CD14-positive monocyte (primary cell): ENCODE measurements around the gene GAB1. TPM values are rescaled to one million over a fixed set of nuclear protein-coding genes. Genes with fewer than 3 reads are reported as not detected.

ENCODE experiments used
- DNase-seq, 3 donors: peaks; one replicate each; pipeline ENCODE4 v3.0.0-alpha.2; 2011 to 2022
- H2AFZ ChIP-seq: 2 replicates; pipeline ENCODE4 v1.6.0; 2012; ENCODE audit warnings: mild to moderate bottlenecking, low read depth, low read length, inconsistent platforms; ENCODE audit not compliant: insufficient read depth, poor library complexity, severe bottlenecking
- H3K27ac ChIP-seq, 2 donors: 1 replicate in 1 of 2; 2 replicates in 1 of 2; pipeline ENCODE4 v1.5.1; 2012 to 2013; ENCODE audit warnings: low read length in 2 of 2, control low read depth in 1 of 2, inconsistent platforms in 1 of 2, low read depth in 1 of 2, mild to moderate bottlenecking in 1 of 2
- H3K27me3 ChIP-seq, 2 donors: one replicate each; pipeline versions ENCODE4 v1.6.0 to v1.6.1; 2011 to 2013; ENCODE audit warnings: low read length in 2 of 2; ENCODE audit not compliant: control insufficient read depth in 2 of 2, insufficient read depth in 2 of 2
- H3K36me3 ChIP-seq, 2 donors: replicated peaks in 1 of 2; 1 replicate in 1 of 2; 2 replicates in 1 of 2; pipeline versions ENCODE4 v1.5.1 to v1.6.1; 2012 to 2013; ENCODE audit warnings: low read length in 2 of 2, control low read depth in 1 of 2, inconsistent platforms in 1 of 2, mild to moderate bottlenecking in 1 of 2; ENCODE audit not compliant: insufficient read depth in 2 of 2, control insufficient read depth in 1 of 2
- H3K4me1 ChIP-seq, 2 donors: 1 replicate in 1 of 2; 2 replicates in 1 of 2; pipeline versions ENCODE4 v1.5.1 to v1.6.1; 2012 to 2013; ENCODE audit warnings: low read length in 2 of 2, control low read depth in 1 of 2, inconsistent platforms in 1 of 2, mild to moderate bottlenecking in 1 of 2, moderate library complexity in 1 of 2; ENCODE audit not compliant: insufficient read depth in 2 of 2, control insufficient read depth in 1 of 2
- H3K4me2 ChIP-seq: replicated peaks from 2 replicates; pipeline ENCODE3; 2012; ENCODE audit warnings: low read length, moderate library complexity, mild to moderate bottlenecking; ENCODE audit not compliant: poor library complexity, severe bottlenecking; ENCODE audit errors: extremely low read depth
- H3K4me3 ChIP-seq, 3 experiments: fragments of 200-600 bp in 1 of 3; sonication (generic) in 1 of 3; replicated peaks in 1 of 3; 1 replicate in 2 of 3; 2 replicates in 1 of 3; pipeline ENCODE4 v1.5.1; 2011 to 2013; ENCODE audit warnings: low read length in 3 of 3, mild to moderate bottlenecking in 3 of 3, control low read depth in 2 of 3, low read depth in 2 of 3, inconsistent platforms in 1 of 3, moderate library complexity in 1 of 3
- H3K79me2 ChIP-seq: 2 replicates; pipeline ENCODE4 v1.6.0; 2012; ENCODE audit warnings: mild to moderate bottlenecking, control low read depth, inconsistent platforms, low read length, moderate library complexity; ENCODE audit not compliant: insufficient read depth
- H3K9ac ChIP-seq: 2 replicates; pipeline ENCODE4 v1.6.0; 2017; ENCODE audit warnings: low read length, mild to moderate bottlenecking; ENCODE audit not compliant: insufficient read depth, poor library complexity, severe bottlenecking
- H3K9me3 ChIP-seq, 2 donors: replicated peaks in 1 of 2; 1 replicate in 1 of 2; 2 replicates in 1 of 2; pipeline versions ENCODE4 v1.5.1 to v1.6.1; 2012 to 2013; ENCODE audit warnings: low read length in 2 of 2, control low read depth in 1 of 2; ENCODE audit not compliant: control insufficient read depth in 1 of 2, insufficient read depth in 1 of 2
- H4K20me1 ChIP-seq: 2 replicates; pipeline ENCODE4 v1.6.0; 2012; ENCODE audit warnings: mild to moderate bottlenecking, low read length, control low read depth, moderate library complexity; ENCODE audit not compliant: insufficient read depth
- H3K27ac Mint-ChIP-seq, 7 donors: one replicate each; pipeline ENCODE4 v1.8.0; 2020; ENCODE audit warnings: mild to moderate bottlenecking in 7 of 7, mixed read lengths in 7 of 7, moderate library complexity in 6 of 7, inconsistent platforms in 2 of 7
- H3K27me3 Mint-ChIP-seq, 3 donors: one replicate each; pipeline ENCODE4 v1.8.0; 2021 to 2022; ENCODE audit warnings: low read depth in 3 of 3, mild to moderate bottlenecking in 3 of 3, mixed read lengths in 3 of 3, moderate library complexity in 3 of 3, inconsistent platforms in 1 of 3
- H3K36me3 Mint-ChIP-seq, 2 donors: one replicate each; pipeline ENCODE4 v1.8.0; 2020; ENCODE audit warnings: mixed read lengths in 2 of 2, inconsistent platforms in 1 of 2, mild to moderate bottlenecking in 1 of 2
- H3K4me1 Mint-ChIP-seq: one replicate; pipeline ENCODE4 v1.8.0; 2020; ENCODE audit warnings: mild to moderate bottlenecking, mixed read lengths
- H3K4me3 Mint-ChIP-seq, 2 donors: one replicate each; pipeline ENCODE4 v1.8.0; 2020; ENCODE audit warnings: mild to moderate bottlenecking in 2 of 2, mixed read lengths in 2 of 2, moderate library complexity in 1 of 2
- H3K9me3 Mint-ChIP-seq, 7 donors: one replicate each; pipeline ENCODE4 v1.8.0; 2020 to 2022; ENCODE audit warnings: mixed read lengths in 7 of 7, mild to moderate bottlenecking in 6 of 7, moderate library complexity in 6 of 7, inconsistent platforms in 2 of 7
- WGBS: methylation state at CpG from one replicate; pipeline ENCODE4 v1.1.5; 2013; ENCODE audit warnings: missing lambda C conversion rate; ENCODE audit not compliant: insufficient coverage; 5-methylcytosine and 5-hydroxymethylcytosine counted together
- intact Hi-C, 2 donors: fragments of 100-400 bp; cut with micrococcal nuclease; formaldehyde crosslinking; loops; one replicate each; pipeline versions ENCODE4 v1.15.0 to v1.15.1; 2023
- polyA plus RNA-seq, 3 donors: library from polyadenylated mRNA; depleted of rRNA in 1 of 3; unstranded in 2 of 3; stranded (reverse) in 1 of 3; fragments of 300-500 nt in 2 of 3; fragments of >200 nt in 1 of 3; fragmentation: Illumina TruSeq in 2 of 3; gene quantifications; 1 replicate in 2 of 3; 2 replicates in 1 of 3; pipeline ENCODE4 v1.2.3, GENCODE V29; 2012 to 2021
- TF ChIP-seq, protein P1 (sequence below): fragments of 200-600 bp; IDR thresholded peaks from one replicate; pipeline ENCODE4 v1.8.0; 2022; ENCODE audit warnings: antibody characterized with exemption, mild to moderate bottlenecking

Gene GAB1
- polyA plus RNA-seq, 3 donors, result 0.55 to 7.3 (median 0.69) TPM

GRCh38 chr4:143338313-143338712 is 1.6 kb downstream of the GAB1 start:
- peaks cover 50% of the 10 kb centered on the region for H3K79me2 ChIP-seq
- H4K20me1 ChIP-seq, result peaks cover 64% of the 10 kb centered on the region
- Mint-ChIP-seq H3K4me3 (peak overlapping the region; percentile 99 to 100), H3K9me3 (peaks cover 0 to 4% (median 0%) of the 10 kb centered on the region in 7 donors), H3K27me3 (peaks cover 0 to 6% (median 0%) of the 10 kb centered on the region in 3 donors), H3K36me3 (peaks cover 0 to 3% of the 10 kb centered on the region in 2 donors), H3K27ac (peak overlapping the region in 1 of 7 donors; percentile 25), H3K4me1 (peaks cover 37% of the 10 kb centered on the region)
- H3K4me1 ChIP-seq, result peaks cover 27 to 35% of the 10 kb centered on the region in 2 donors
- H3K4me2 ChIP-seq, result peak overlapping the region; percentile 96
- intact Hi-C loops, result loop anchor here (5.0 to 10.0 kb wide), 4 partner anchors 56 to 174 kb away; partner anchors contain the start of genes SMARCA5 (in 1 of the 2) and USP38 (in 1 of the 2)
- no peak overlapping the region for H3K27ac ChIP-seq
- no peak overlapping the region for H2AFZ ChIP-seq
- peak overlapping the region in 1 of 3 experiments; percentile 93 for H3K4me3 ChIP-seq
- TF ChIP-seq, protein P1, sequence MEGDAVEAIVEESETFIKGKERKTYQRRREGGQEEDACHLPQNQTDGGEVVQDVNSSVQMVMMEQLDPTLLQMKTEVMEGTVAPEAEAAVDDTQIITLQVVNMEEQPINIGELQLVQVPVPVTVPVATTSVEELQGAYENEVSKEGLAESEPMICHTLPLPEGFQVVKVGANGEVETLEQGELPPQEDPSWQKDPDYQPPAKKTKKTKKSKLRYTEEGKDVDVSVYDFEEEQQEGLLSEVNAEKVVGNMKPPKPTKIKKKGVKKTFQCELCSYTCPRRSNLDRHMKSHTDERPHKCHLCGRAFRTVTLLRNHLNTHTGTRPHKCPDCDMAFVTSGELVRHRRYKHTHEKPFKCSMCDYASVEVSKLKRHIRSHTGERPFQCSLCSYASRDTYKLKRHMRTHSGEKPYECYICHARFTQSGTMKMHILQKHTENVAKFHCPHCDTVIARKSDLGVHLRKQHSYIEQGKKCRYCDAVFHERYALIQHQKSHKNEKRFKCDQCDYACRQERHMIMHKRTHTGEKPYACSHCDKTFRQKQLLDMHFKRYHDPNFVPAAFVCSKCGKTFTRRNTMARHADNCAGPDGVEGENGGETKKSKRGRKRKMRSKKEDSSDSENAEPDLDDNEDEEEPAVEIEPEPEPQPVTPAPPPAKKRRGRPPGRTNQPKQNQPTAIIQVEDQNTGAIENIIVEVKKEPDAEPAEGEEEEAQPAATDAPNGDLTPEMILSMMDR, result no peak
- H3K27me3 ChIP-seq, result no peaks in the 10 kb centered on the region
- H3K36me3 ChIP-seq, result no peaks in the 10 kb centered on the region
- H3K9me3 ChIP-seq, result no peaks in the 10 kb centered on the region
- no peak overlapping the region for H3K9ac ChIP-seq
- no peak for DNase-seq
- WGBS, result no CpG with 5 or more reads among the region's 5 CpGs

GRCh38 chr4:143339497-143339896 is 2.8 kb downstream of the GAB1 start:
- DNase-seq, result no peak
- peaks cover 36% of the 10 kb centered on the region for H3K4me1 Mint-ChIP-seq
- H3K36me3 Mint-ChIP-seq, result peaks cover 0 to 3% of the 10 kb centered on the region in 2 donors
- H3K36me3 ChIP-seq, result no peaks in the 10 kb centered on the region
- no peak overlapping the region for H3K27ac ChIP-seq
- H3K79me2 ChIP-seq, result peaks cover 58% of the 10 kb centered on the region
- no peak overlapping the region for H3K4me3 Mint-ChIP-seq
- peaks cover 0 to 4% (median 0%) of the 10 kb centered on the region in 7 donors for H3K9me3 Mint-ChIP-seq
- H3K4me1 ChIP-seq, result peaks cover 26 to 35% of the 10 kb centered on the region in 2 donors
- H3K27me3 Mint-ChIP-seq, result peaks cover 0 to 6% (median 0%) of the 10 kb centered on the region in 3 donors
- no peak overlapping the region for H2AFZ ChIP-seq
- 100% methylated on average over 1 of the region's 2 CpGs for WGBS
- no peaks in the 10 kb centered on the region for H3K9me3 ChIP-seq
- TF ChIP-seq, protein P1, result no peak
- peaks cover 74% of the 10 kb centered on the region for H4K20me1 ChIP-seq
- no peak overlapping the region for H3K27ac Mint-ChIP-seq
- no peaks in the 10 kb centered on the region for H3K27me3 ChIP-seq
- intact Hi-C loops, result loop anchor here (5.0 to 10.0 kb wide), 4 partner anchors 55 to 173 kb away; partner anchors contain the start of genes SMARCA5 (in 1 of the 2) and USP38 (in 1 of the 2)
- no peak overlapping the region for H3K4me3 ChIP-seq
- no peak overlapping the region for H3K9ac ChIP-seq
- H3K4me2 ChIP-seq, result no peak overlapping the region
